ENCODE data around the gene DDX46. TPM values are rescaled to one million over a fixed set of nuclear protein-coding genes. Genes with fewer than 3 reads are reported as not detected.
"Not testable (repeated sequence)": the region's sequence is repeated elsewhere in the genome, so short reads cannot be mapped to it uniquely, and the experiment has no call there.

Gene DDX46
- polyA plus RNA-seq, 1 donor from 2014 or later, result 46.8 TPM

DNA sequence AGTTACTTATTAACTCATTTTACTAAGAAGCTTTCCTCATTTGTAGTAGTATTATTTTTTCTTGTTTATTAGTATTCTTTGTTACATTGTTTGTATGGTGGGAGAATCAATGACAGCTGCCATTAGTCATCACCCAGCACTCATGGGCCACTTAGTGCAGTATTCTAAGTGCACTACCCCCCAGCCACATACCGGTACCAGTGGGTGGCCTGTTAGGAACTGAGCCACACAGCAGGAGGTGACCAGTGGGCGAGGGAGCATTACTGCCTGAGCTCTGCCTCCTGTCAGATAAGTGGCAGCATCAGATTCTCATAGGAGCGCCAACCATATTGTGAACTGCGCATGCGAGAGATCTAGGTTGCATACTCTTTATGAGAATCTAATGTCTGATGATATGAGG, 44.5 kb upstream of the DDX46 start:
- Histone ChIP-seq H3K9ac (ENCODE audit: low read length) (no peak overlapping the region), H2AFZ (ENCODE audit: low read depth, low read length) (no peak overlapping the region), H3K4me2 (ENCODE audit: low read length) (no peak overlapping the region), H3K4me3 (ENCODE audit: low read length) (no peak overlapping the region), H3K79me2 (replicated peaks; ENCODE audit: insufficient read depth, low read length) (no peaks in the 10 kb centered on the region), H3K9me3 (ENCODE audit: low read length) (no peaks in the 10 kb centered on the region), H4K20me1 (ENCODE audit: insufficient read depth) (no peaks in the 10 kb centered on the region), H3K27ac (ENCODE audit: low read length) (no peak overlapping the region), H3K36me3 (ENCODE audit: insufficient read depth, low read length) (no peaks in the 10 kb centered on the region), H3F3A (ENCODE audit: insufficient read depth, low read length, poor library complexity, severe bottlenecking) (no peaks in the 10 kb centered on the region), H3K9me2 (ENCODE audit: insufficient read depth, low read length) (no peaks in the 10 kb centered on the region), H3K27me3 (ENCODE audit: insufficient read depth, low read depth, low read length) (no peaks in the 10 kb centered on the region)
- TF ChIP-seq, protein P1, sequence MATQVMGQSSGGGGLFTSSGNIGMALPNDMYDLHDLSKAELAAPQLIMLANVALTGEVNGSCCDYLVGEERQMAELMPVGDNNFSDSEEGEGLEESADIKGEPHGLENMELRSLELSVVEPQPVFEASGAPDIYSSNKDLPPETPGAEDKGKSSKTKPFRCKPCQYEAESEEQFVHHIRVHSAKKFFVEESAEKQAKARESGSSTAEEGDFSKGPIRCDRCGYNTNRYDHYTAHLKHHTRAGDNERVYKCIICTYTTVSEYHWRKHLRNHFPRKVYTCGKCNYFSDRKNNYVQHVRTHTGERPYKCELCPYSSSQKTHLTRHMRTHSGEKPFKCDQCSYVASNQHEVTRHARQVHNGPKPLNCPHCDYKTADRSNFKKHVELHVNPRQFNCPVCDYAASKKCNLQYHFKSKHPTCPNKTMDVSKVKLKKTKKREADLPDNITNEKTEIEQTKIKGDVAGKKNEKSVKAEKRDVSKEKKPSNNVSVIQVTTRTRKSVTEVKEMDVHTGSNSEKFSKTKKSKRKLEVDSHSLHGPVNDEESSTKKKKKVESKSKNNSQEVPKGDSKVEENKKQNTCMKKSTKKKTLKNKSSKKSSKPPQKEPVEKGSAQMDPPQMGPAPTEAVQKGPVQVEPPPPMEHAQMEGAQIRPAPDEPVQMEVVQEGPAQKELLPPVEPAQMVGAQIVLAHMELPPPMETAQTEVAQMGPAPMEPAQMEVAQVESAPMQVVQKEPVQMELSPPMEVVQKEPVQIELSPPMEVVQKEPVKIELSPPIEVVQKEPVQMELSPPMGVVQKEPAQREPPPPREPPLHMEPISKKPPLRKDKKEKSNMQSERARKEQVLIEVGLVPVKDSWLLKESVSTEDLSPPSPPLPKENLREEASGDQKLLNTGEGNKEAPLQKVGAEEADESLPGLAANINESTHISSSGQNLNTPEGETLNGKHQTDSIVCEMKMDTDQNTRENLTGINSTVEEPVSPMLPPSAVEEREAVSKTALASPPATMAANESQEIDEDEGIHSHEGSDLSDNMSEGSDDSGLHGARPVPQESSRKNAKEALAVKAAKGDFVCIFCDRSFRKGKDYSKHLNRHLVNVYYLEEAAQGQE (IDR thresholded peaks at IDR 0.05; ENCODE audit: borderline replicate concordance), result no peak
- TF ChIP-seq EZH2 (IDR thresholded peaks at IDR 0.05; ENCODE audit: borderline replicate concordance, insufficient read depth, low read length, poor library complexity, severe bottlenecking), result no peak
- TF ChIP-seq RAD21 (conservative IDR thresholded peaks at IDR 0.05), result no peak
- TF ChIP-seq TAF1 (IDR thresholded peaks at IDR 0.05; ENCODE audit: low read depth), result no peak
- TF ChIP-seq SMC3 (conservative IDR thresholded peaks at IDR 0.05; ENCODE audit: poor library complexity), result no peak
- peak; percentile 15 for TF ChIP-seq POLR2AphosphoS5 (IDR thresholded peaks at IDR 0.05)
- TF ChIP-seq MXI1 (conservative IDR thresholded peaks at IDR 0.05; ENCODE audit: poor library complexity, severe bottlenecking), result no peak

DNA sequence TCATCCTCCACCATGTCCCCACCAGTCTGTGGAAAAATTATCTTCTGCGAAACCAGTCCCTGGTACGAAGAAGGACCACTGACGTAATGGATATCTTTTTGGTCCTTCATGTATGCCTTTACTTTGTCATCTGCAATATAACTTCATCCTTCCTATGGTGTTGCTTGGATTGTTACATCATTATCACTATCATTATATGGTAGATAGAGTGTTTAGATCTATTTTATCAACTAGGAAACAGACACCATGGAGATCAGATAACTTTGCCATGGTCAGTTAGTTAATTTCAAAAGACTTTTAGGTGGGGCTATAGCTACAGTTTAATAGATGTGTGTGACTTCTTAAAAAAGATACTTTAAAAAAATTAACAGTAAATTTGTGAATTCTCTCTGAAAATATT, 44.0 kb upstream of the DDX46 start:
- TF ChIP-seq, protein P1 (IDR thresholded peaks at IDR 0.05; ENCODE audit: borderline replicate concordance), result no peak
- H3F3A ChIP-seq (ENCODE audit: insufficient read depth, low read length, poor library complexity, severe bottlenecking), result no peaks in the 10 kb centered on the region
- H3K4me2 ChIP-seq (ENCODE audit: low read length), result no peak overlapping the region
- no peaks in the 10 kb centered on the region for H3K9me2 ChIP-seq (ENCODE audit: insufficient read depth, low read length)
- no peaks in the 10 kb centered on the region for H3K79me2 ChIP-seq (replicated peaks; ENCODE audit: insufficient read depth, low read length)
- no peak overlapping the region for H3K9ac ChIP-seq (ENCODE audit: low read length)
- H3K36me3 ChIP-seq (ENCODE audit: insufficient read depth, low read length), result no peaks in the 10 kb centered on the region
- no peak overlapping the region for H2AFZ ChIP-seq (ENCODE audit: low read depth, low read length)
- H3K27me3 ChIP-seq (ENCODE audit: insufficient read depth, low read depth, low read length), result no peaks in the 10 kb centered on the region
- H4K20me1 ChIP-seq (ENCODE audit: insufficient read depth), result no peaks in the 10 kb centered on the region
- H3K9me3 ChIP-seq (ENCODE audit: low read length), result no peaks in the 10 kb centered on the region
- no peak overlapping the region for H3K4me3 ChIP-seq (ENCODE audit: low read length)
- H3K27ac ChIP-seq (ENCODE audit: low read length), result no peak overlapping the region

DNA sequence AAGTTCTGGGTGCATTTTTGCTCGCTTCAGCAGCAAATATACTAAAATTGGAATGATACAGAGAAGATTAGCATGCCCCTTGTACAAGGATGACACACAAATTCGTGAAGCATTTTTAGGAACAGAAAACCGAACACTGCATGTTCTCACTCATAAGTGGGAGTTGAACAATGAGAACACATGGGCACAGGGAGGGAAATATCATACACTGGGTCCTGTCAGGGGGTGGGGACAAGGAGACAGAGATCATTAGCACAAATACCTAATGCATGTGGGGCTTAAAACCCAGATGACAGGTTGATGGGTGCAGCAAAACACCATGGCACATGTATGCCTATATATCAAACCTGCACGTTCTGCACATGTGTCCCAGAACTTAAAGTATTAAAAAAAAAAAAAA, 43.1 kb upstream of the DDX46 start:
- not testable (repeated sequence) for H4K20me1 ChIP-seq (ENCODE audit: insufficient read depth); H3K27me3 ChIP-seq (ENCODE audit: insufficient read depth, low read depth, low read length); H3K27ac ChIP-seq (ENCODE audit: low read length); H3K9me2 ChIP-seq (ENCODE audit: insufficient read depth, low read length); H3K4me3 ChIP-seq (ENCODE audit: low read length); H3K79me2 ChIP-seq (replicated peaks; ENCODE audit: insufficient read depth, low read length); H3K4me2 ChIP-seq (ENCODE audit: low read length); H3K9ac ChIP-seq (ENCODE audit: low read length); H3K9me3 ChIP-seq (ENCODE audit: low read length); H3F3A ChIP-seq (ENCODE audit: insufficient read depth, low read length, poor library complexity, severe bottlenecking); H3K36me3 ChIP-seq (ENCODE audit: insufficient read depth, low read length); H2AFZ ChIP-seq (ENCODE audit: low read depth, low read length)
